ENCODE data around the gene STARD10.
"Not testable (repeated sequence)": the region's sequence is repeated elsewhere in the genome, so short reads cannot be mapped to it uniquely, and the experiment has no call there.

Gene STARD10

GRCh38 chr11:72793425-72794367, at the start of gene STARD10:
Gene STARD10 (minus strand): TSS chr11:72794047. CDS start chr11:72781181, 12,866 bp downstream.
- DNase-seq (ENCODE audit: low spot score), result peak; percentile 99

- DNase-seq (ENCODE audit: low spot score), result no peak
These were observed 48.9 kb upstream of the STARD10 start for GRCh38 chr11:72842653-72843330.

- no peak for DNase-seq (ENCODE audit: low spot score)
These were observed 48.3 kb upstream of the STARD10 start for GRCh38 chr11:72842126-72842525.

GRCh38 chr11:72841397-72841796, 47.5 kb upstream of the STARD10 start:
- DNase-seq (ENCODE audit: low spot score), result no peak

GRCh38 chr11:72840780-72841179, 46.9 kb upstream of the STARD10 start:
- no peak for DNase-seq (ENCODE audit: low spot score)

- DNase-seq (ENCODE audit: low spot score), result no peak
These were observed 45.0 kb upstream of the STARD10 start for GRCh38 chr11:72838691-72839305.

GRCh38 chr11:72836111-72836510, 42.3 kb upstream of the STARD10 start:
- DNase-seq (ENCODE audit: low spot score), result no peak

- DNase-seq (ENCODE audit: low spot score), result no peak
These were observed 41.1 kb upstream of the STARD10 start for GRCh38 chr11:72834905-72835304.

GRCh38 chr11:72833811-72834493, 40.1 kb upstream of the STARD10 start:
- no peak for DNase-seq (ENCODE audit: low spot score)

- DNase-seq (ENCODE audit: low spot score), result no peak
These were observed 39.4 kb upstream of the STARD10 start for GRCh38 chr11:72833083-72833733.

GRCh38 chr11:72832301-72833082, 38.6 kb upstream of the STARD10 start:
- DNase-seq (ENCODE audit: low spot score), result no peak

GRCh38 chr11:72831521-72832300, 37.9 kb upstream of the STARD10 start:
- peak; percentile 89 for DNase-seq (ENCODE audit: low spot score)

GRCh38 chr11:72829884-72830533, 36.2 kb upstream of the STARD10 start:
- DNase-seq (ENCODE audit: low spot score), result no peak

GRCh38 chr11:72829178-72829577, 35.3 kb upstream of the STARD10 start:
- DNase-seq (ENCODE audit: low spot score), result no peak

- DNase-seq (ENCODE audit: low spot score), result no peak
These were observed 34.9 kb upstream of the STARD10 start for GRCh38 chr11:72828692-72829101.

GRCh38 chr11:72828081-72828567, 34.3 kb upstream of the STARD10 start:
- DNase-seq (ENCODE audit: low spot score), result no peak

- not testable (repeated sequence) for DNase-seq (ENCODE audit: low spot score)
These were observed 33.8 kb upstream of the STARD10 start for GRCh38 chr11:72827656-72828055.

- DNase-seq (ENCODE audit: low spot score), result no peak
These were observed 33.2 kb upstream of the STARD10 start for GRCh38 chr11:72826942-72827480.
